ENCODE results near the gene CEACAM16.

The CEACAM16 gene

GRCh38 chr19:44745887-44746600 lies 47.1 kb downstream of the CEACAM16 start:
- no peak for DNase-seq (ENCODE audit: low read depth in 2 of 2)

- DNase-seq (ENCODE audit: low read depth in 2 of 2): no peak
Measured at GRCh38 chr19:44746616-44746945, 47.6 kb downstream of the CEACAM16 start.

GRCh38 chr19:44746946-44747738 lies 48.2 kb downstream of the CEACAM16 start:
- DNase-seq (ENCODE audit: low read depth in 2 of 2): peak; percentile 91

- no peak for DNase-seq (ENCODE audit: low read depth in 2 of 2)
Measured at GRCh38 chr19:44747739-44748425, 48.9 kb downstream of the CEACAM16 start.

- no peak for DNase-seq (ENCODE audit: low read depth in 2 of 2)
Measured at GRCh38 chr19:44748426-44749254, 49.7 kb downstream of the CEACAM16 start, which contains the start of gene BCL3. TSS of gene BCL3 (plus strand) at chr19:44748708. CDS start at chr19:44748791, 83 bp downstream.

GRCh38 chr19:44749292-44749691 lies 50.3 kb downstream of the CEACAM16 start:
- no peak for DNase-seq (ENCODE audit: low read depth in 2 of 2)

GRCh38 chr19:44749994-44750393 lies 51.0 kb downstream of the CEACAM16 start:
- DNase-seq (ENCODE audit: low read depth in 2 of 2): no peak

- DNase-seq (ENCODE audit: low read depth in 2 of 2): no peak
Measured at GRCh38 chr19:44752123-44752815, 53.3 kb downstream of the CEACAM16 start.

- DNase-seq (ENCODE audit: low read depth in 2 of 2): peak; percentile 85 to 87
Measured at GRCh38 chr19:44752816-44753625, 54.1 kb downstream of the CEACAM16 start.

- DNase-seq (ENCODE audit: low read depth in 2 of 2): no peak
Measured at GRCh38 chr19:44753626-44753931, 54.6 kb downstream of the CEACAM16 start.

GRCh38 chr19:44753932-44754749 lies 55.2 kb downstream of the CEACAM16 start:
- DNase-seq (ENCODE audit: low read depth in 2 of 2): no peak

- no peak for DNase-seq (ENCODE audit: low read depth in 2 of 2)
Measured at GRCh38 chr19:44754750-44755080, 55.8 kb downstream of the CEACAM16 start.

- no peak for DNase-seq (ENCODE audit: low read depth in 2 of 2)
Measured at GRCh38 chr19:44755219-44755618, 56.3 kb downstream of the CEACAM16 start.

GRCh38 chr19:44756089-44756562 lies 57.2 kb downstream of the CEACAM16 start:
- DNase-seq (ENCODE audit: low read depth in 2 of 2): no peak

- DNase-seq (ENCODE audit: low read depth in 2 of 2): no peak
Measured at GRCh38 chr19:44757057-44757734, 58.2 kb downstream of the CEACAM16 start.

- no peak for DNase-seq (ENCODE audit: low read depth in 2 of 2)
Measured at GRCh38 chr19:44757735-44758505, 59.0 kb downstream of the CEACAM16 start.

GRCh38 chr19:44758596-44758995 lies 59.6 kb downstream of the CEACAM16 start:
- no peak for DNase-seq (ENCODE audit: low read depth in 2 of 2)

Data from fibroblast of skin of left quadriceps (primary cell).